ENCODE measurements around the gene KLHL6. TPM values are rescaled to one million over a fixed set of nuclear protein-coding genes. Genes with fewer than 3 reads are reported as not detected.

KLHL6 gene
- total RNA-seq, 1 experiment from 2014 or later, result 0.03 TPM

- CTCF ChIA-PET, result no interaction called here
- TF ChIP-seq POLR2AphosphoS5 (IDR thresholded peaks at IDR 0.05; ENCODE audit: low read depth, low read length), result no peak
- TF ChIP-seq, protein P1, sequence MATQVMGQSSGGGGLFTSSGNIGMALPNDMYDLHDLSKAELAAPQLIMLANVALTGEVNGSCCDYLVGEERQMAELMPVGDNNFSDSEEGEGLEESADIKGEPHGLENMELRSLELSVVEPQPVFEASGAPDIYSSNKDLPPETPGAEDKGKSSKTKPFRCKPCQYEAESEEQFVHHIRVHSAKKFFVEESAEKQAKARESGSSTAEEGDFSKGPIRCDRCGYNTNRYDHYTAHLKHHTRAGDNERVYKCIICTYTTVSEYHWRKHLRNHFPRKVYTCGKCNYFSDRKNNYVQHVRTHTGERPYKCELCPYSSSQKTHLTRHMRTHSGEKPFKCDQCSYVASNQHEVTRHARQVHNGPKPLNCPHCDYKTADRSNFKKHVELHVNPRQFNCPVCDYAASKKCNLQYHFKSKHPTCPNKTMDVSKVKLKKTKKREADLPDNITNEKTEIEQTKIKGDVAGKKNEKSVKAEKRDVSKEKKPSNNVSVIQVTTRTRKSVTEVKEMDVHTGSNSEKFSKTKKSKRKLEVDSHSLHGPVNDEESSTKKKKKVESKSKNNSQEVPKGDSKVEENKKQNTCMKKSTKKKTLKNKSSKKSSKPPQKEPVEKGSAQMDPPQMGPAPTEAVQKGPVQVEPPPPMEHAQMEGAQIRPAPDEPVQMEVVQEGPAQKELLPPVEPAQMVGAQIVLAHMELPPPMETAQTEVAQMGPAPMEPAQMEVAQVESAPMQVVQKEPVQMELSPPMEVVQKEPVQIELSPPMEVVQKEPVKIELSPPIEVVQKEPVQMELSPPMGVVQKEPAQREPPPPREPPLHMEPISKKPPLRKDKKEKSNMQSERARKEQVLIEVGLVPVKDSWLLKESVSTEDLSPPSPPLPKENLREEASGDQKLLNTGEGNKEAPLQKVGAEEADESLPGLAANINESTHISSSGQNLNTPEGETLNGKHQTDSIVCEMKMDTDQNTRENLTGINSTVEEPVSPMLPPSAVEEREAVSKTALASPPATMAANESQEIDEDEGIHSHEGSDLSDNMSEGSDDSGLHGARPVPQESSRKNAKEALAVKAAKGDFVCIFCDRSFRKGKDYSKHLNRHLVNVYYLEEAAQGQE (IDR thresholded peaks at IDR 0.05; ENCODE audit: insufficient read depth in 1 of 2, low read depth in 2 of 2, low read length in 1 of 2), result no peak
- Histone ChIP-seq H3K36me3 (ENCODE audit: control insufficient read depth, insufficient read depth, low read length) (no peaks in the 10 kb centered on the region), H3K9me3 (ENCODE audit: control insufficient read depth, insufficient read depth, low read depth, low read length) (no peaks in the 10 kb centered on the region), H3K27ac (ENCODE audit: low read length) (no peak overlapping the region), H3K4me1 (ENCODE audit: control insufficient read depth, insufficient read depth, low read length) (no peaks in the 10 kb centered on the region), H3K4me3 (ENCODE audit: low read depth in 2 of 2, low read length in 2 of 2) (no peak overlapping the region), H3K27me3 (ENCODE audit: control insufficient read depth, insufficient read depth, low read length) (peaks cover 17% of the 10 kb centered on the region)
- BruUV-seq (replicated peaks), result no TSS peak
- DNase-seq (ENCODE audit: low read depth, low spot score) (no peak), ATAC-seq (no peak)
- intact Hi-C loops (cut with micrococcal nuclease; ENCODE audit: unreplicated experiment), result no loop called here
- POLR2A ChIA-PET, result no interaction called here
- in situ Hi-C loops (cut with HindIII; ENCODE audit: low pct_unique_long_range_greater_than_20kb, low sequenced_read_pairs), result no loop called here
Measured at GRCh38 chr3:183581496-183582155, 26.1 kb upstream of the KLHL6 start.

DNA sequence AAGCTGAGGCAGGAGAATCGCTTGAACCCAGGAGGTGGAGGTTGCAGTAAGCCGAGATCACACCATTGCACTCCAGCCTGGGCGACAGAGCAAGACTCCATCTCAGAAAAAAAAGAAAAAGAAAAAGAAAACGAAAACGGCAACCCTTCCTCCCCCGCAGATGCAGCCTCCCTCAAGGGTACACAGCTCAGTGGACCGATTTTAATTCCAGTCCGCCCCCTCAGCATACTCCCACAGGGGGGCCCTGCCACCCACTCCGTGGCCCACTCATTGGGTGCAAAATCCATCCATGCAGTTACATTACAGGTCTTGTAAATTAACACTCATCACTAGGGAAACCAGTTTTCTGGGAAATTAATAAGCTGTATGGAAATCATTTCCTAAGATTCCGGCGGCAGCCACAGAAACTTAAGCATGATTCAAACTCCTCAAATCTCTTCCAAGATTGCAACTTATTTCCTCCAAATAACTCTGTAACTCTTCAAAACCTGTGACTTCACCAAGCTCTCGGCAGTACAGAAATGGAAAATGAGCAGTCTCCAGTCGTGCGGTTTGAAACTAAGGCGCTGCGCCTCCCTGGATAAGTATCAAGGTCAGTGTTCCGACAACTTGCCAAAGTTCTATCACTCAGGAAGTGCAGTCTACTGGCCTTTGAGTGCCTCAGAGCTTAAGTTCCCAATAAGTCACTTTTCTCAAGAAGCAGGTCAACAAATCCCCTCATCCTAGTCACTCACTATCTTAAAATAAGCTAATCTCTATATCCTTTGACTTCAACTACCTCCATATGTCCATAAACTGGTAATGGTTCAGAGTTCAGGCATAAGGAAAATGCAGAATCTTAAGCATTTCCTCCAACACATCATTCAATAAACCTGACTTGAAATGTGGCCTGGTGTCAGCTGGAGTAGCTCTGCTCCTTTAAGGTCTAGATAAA lies 24.7 kb upstream of the KLHL6 start:
- no peak overlapping the region for H3K4me3 ChIP-seq (ENCODE audit: low read depth in 2 of 2, low read length in 2 of 2)
- ChIA-PET POLR2A (interaction anchor here (0.6 kb wide), 1 partner anchor 213 kb away, joined by 3 read pairs; no protein-coding TSS in a partner anchor), CTCF (no interaction called here)
- TF ChIP-seq POLR2AphosphoS5 (IDR thresholded peaks at IDR 0.05; ENCODE audit: low read depth, low read length), result no peak
- TF ChIP-seq TCF7L2 (IDR thresholded peaks at IDR 0.05; ENCODE audit: low read depth, low read length), result no peak
- TF ChIP-seq, protein P2, sequence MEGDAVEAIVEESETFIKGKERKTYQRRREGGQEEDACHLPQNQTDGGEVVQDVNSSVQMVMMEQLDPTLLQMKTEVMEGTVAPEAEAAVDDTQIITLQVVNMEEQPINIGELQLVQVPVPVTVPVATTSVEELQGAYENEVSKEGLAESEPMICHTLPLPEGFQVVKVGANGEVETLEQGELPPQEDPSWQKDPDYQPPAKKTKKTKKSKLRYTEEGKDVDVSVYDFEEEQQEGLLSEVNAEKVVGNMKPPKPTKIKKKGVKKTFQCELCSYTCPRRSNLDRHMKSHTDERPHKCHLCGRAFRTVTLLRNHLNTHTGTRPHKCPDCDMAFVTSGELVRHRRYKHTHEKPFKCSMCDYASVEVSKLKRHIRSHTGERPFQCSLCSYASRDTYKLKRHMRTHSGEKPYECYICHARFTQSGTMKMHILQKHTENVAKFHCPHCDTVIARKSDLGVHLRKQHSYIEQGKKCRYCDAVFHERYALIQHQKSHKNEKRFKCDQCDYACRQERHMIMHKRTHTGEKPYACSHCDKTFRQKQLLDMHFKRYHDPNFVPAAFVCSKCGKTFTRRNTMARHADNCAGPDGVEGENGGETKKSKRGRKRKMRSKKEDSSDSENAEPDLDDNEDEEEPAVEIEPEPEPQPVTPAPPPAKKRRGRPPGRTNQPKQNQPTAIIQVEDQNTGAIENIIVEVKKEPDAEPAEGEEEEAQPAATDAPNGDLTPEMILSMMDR (IDR thresholded peaks at IDR 0.05), result no peak
- TF ChIP-seq SIN3A (IDR thresholded peaks at IDR 0.05; ENCODE audit: borderline replicate concordance, insufficient read depth, low read depth, low read length), result no peak
- TF ChIP-seq, protein P1 (IDR thresholded peaks at IDR 0.05; ENCODE audit: insufficient read depth in 1 of 2, low read depth in 2 of 2, low read length in 1 of 2), result no peak
- peaks cover 21% of the 10 kb centered on the region for H3K27me3 ChIP-seq (ENCODE audit: control insufficient read depth, insufficient read depth, low read length)
- intact Hi-C loops (cut with micrococcal nuclease; ENCODE audit: unreplicated experiment), result no loop called here
- no peak overlapping the region for H3K27ac ChIP-seq (ENCODE audit: low read length)
- DNase-seq (ENCODE audit: low read depth, low spot score), result no peak
- no peaks in the 10 kb centered on the region for H3K4me1 ChIP-seq (ENCODE audit: control insufficient read depth, insufficient read depth, low read length)
- no TSS peak for BruUV-seq (replicated peaks)
- no peaks in the 10 kb centered on the region for H3K9me3 ChIP-seq (ENCODE audit: control insufficient read depth, insufficient read depth, low read depth, low read length)
- no peaks in the 10 kb centered on the region for H3K36me3 ChIP-seq (ENCODE audit: control insufficient read depth, insufficient read depth, low read length)
- ATAC-seq, result no peak
- in situ Hi-C loops (cut with HindIII; ENCODE audit: low pct_unique_long_range_greater_than_20kb, low sequenced_read_pairs), result no loop called here
